ENCODE measurements around the gene LAMB3. TPM values are rescaled to one million over a fixed set of nuclear protein-coding genes. Genes with fewer than 3 reads are reported as not detected.

Gene LAMB3
- total RNA-seq, 4 donors from 2014 or later: 47.2 to 147 (median 126) TPM

GRCh38 chr1:209593747-209594146 is 58.5 kb downstream of the LAMB3 start:
- in situ Hi-C loops (cut with MboI; ENCODE audit: low pct_ligation_motif_present in 1 of 4, low pct_unique_long_range_greater_than_20kb in 1 of 4, low sequenced_read_pairs in 3 of 4): no loop called here

GRCh38 chr1:209590405-209590804 is 61.8 kb downstream of the LAMB3 start:
- H3K4me3 ChIP-seq: no peak overlapping the region
- TF ChIP-seq POLR2A (IDR thresholded peaks at IDR 0.05) (no peak), EP300 (IDR thresholded peaks at IDR 0.05; ENCODE audit: low read depth) (no peak), CTCF (IDR thresholded peaks at IDR 0.05) (peak in 2 of 5 experiments; percentile 16 to 20), POLR2AphosphoS5 (IDR thresholded peaks at IDR 0.05) (no peak)
- peaks cover 0 to 7% (median 5%) of the 10 kb centered on the region in 4 donors for H3K4me1 ChIP-seq
- H3K27me3 ChIP-seq: peaks cover 12% of the 10 kb centered on the region
- no peak overlapping the region for H3K27ac ChIP-seq
- H3K36me3 ChIP-seq: no peaks in the 10 kb centered on the region
- in situ Hi-C loops (cut with MboI; ENCODE audit: low pct_ligation_motif_present in 1 of 4, low pct_unique_long_range_greater_than_20kb in 1 of 4, low sequenced_read_pairs in 3 of 4): no loop called here
- H3K9me3 ChIP-seq: no peaks in the 10 kb centered on the region
- 50 to 68% methylated on average over 1 to 6 of the region's 6 CpGs for WGBS, 2 donors (ENCODE audit: low coverage in 1 of 2)
- DNase-seq: no peak
- intact Hi-C loops (cut with DNase I; ENCODE audit: low total_unique reads): no loop called here

More at GRCh38 chr1:209593747-209594146, 58.5 kb downstream of the LAMB3 start:
- H3K27ac ChIP-seq: no peak overlapping the region
- TF ChIP-seq EP300 (IDR thresholded peaks at IDR 0.05; ENCODE audit: low read depth) (no peak), POLR2AphosphoS5 (IDR thresholded peaks at IDR 0.05) (no peak), POLR2A (IDR thresholded peaks at IDR 0.05) (no peak), CTCF (IDR thresholded peaks at IDR 0.05) (no peak)
- no peaks in the 10 kb centered on the region for H3K27me3 ChIP-seq
- no peaks in the 10 kb centered on the region for H3K4me1 ChIP-seq
- no peak overlapping the region for H3K4me3 ChIP-seq
- no peaks in the 10 kb centered on the region for H3K36me3 ChIP-seq
- no peak for DNase-seq
- 68 to 83% methylated on average over 2 of the region's 2 CpGs for WGBS, 2 donors (ENCODE audit: low coverage in 1 of 2)
- H3K9me3 ChIP-seq: no peaks in the 10 kb centered on the region
- intact Hi-C loops (cut with DNase I; ENCODE audit: low total_unique reads): no loop called here

- H3K27ac ChIP-seq: no peak overlapping the region
- TF ChIP-seq POLR2AphosphoS5 (IDR thresholded peaks at IDR 0.05): no peak
- no peak for TF ChIP-seq POLR2A (IDR thresholded peaks at IDR 0.05)
- 67 to 86% methylated on average over 2 to 6 of the region's 6 CpGs for WGBS, 2 donors (ENCODE audit: low coverage in 1 of 2)
- intact Hi-C loops (cut with DNase I; ENCODE audit: low total_unique reads) (no loop called here), in situ Hi-C loops (cut with MboI; ENCODE audit: low pct_ligation_motif_present in 1 of 4, low pct_unique_long_range_greater_than_20kb in 1 of 4, low sequenced_read_pairs in 3 of 4) (no loop called here)
- no peaks in the 10 kb centered on the region for H3K9me3 ChIP-seq
- no peaks in the 10 kb centered on the region for H3K36me3 ChIP-seq
- peaks cover 0 to 8% (median 6%) of the 10 kb centered on the region in 4 donors for H3K4me1 ChIP-seq
- no peak for DNase-seq
- peaks cover 17% of the 10 kb centered on the region for H3K27me3 ChIP-seq
- H3K4me3 ChIP-seq: no peak overlapping the region
Measured at GRCh38 chr1:209589863-209590262, 62.4 kb downstream of the LAMB3 start.

- no peak overlapping the region for H3K27ac ChIP-seq
- in situ Hi-C loops (cut with MboI; ENCODE audit: low pct_ligation_motif_present in 1 of 4, low pct_unique_long_range_greater_than_20kb in 1 of 4, low sequenced_read_pairs in 3 of 4): no loop called here
- no peaks in the 10 kb centered on the region for H3K36me3 ChIP-seq
- peaks cover 0 to 8% (median 6%) of the 10 kb centered on the region in 4 donors for H3K4me1 ChIP-seq
- intact Hi-C loops (cut with DNase I; ENCODE audit: low total_unique reads): no loop called here
- DNase-seq: no peak
- 93 to 100% methylated on average over 2 of the region's 2 CpGs for WGBS, 2 donors (ENCODE audit: low coverage in 1 of 2)
- H3K9me3 ChIP-seq: no peaks in the 10 kb centered on the region
- no peak overlapping the region for H3K4me3 ChIP-seq
- TF ChIP-seq CTCF (IDR thresholded peaks at IDR 0.05) (no peak), EP300 (IDR thresholded peaks at IDR 0.05; ENCODE audit: low read depth) (no peak), POLR2AphosphoS5 (IDR thresholded peaks at IDR 0.05) (no peak), POLR2A (IDR thresholded peaks at IDR 0.05) (no peak)
- H3K27me3 ChIP-seq: peaks cover 21% of the 10 kb centered on the region
Measured at GRCh38 chr1:209589440-209589839, 62.8 kb downstream of the LAMB3 start.

GRCh38 chr1:209587789-209588188 is 64.4 kb downstream of the LAMB3 start:
- DNase-seq: no peak
- in situ Hi-C loops (cut with MboI; ENCODE audit: low pct_ligation_motif_present in 1 of 4, low pct_unique_long_range_greater_than_20kb in 1 of 4, low sequenced_read_pairs in 3 of 4) (no loop called here), intact Hi-C loops (cut with DNase I; ENCODE audit: low total_unique reads) (no loop called here)
- H3K9me3 ChIP-seq: no peaks in the 10 kb centered on the region
- H3K36me3 ChIP-seq: no peaks in the 10 kb centered on the region
- peaks cover 38% of the 10 kb centered on the region for H3K27me3 ChIP-seq
- 87 to 96% methylated on average over 2 to 3 of the region's 3 CpGs for WGBS, 2 donors (ENCODE audit: low coverage in 1 of 2)
- TF ChIP-seq POLR2AphosphoS5 (IDR thresholded peaks at IDR 0.05) (no peak), CTCF (IDR thresholded peaks at IDR 0.05) (no peak), EP300 (IDR thresholded peaks at IDR 0.05; ENCODE audit: low read depth) (no peak)
- H3K4me1 ChIP-seq: peaks cover 0 to 8% (median 6%) of the 10 kb centered on the region in 4 donors
- no peak overlapping the region for H3K4me3 ChIP-seq
- H3K27ac ChIP-seq: no peak overlapping the region

Measured in transverse colon (tissue), 4 donors.